GM20431 (cell line): Measurements from ENCODE around the gene SLC8A1.

ENCODE experiments used
- in situ Hi-C: fragments of 300-500 bp; cut with MseI, MboI; formaldehyde crosslinking; loops from one replicate; pipeline ENCODE4 v1.15.0; 2020; ENCODE audit warnings: low sequenced_read_pairs; ENCODE audit not compliant: unreplicated experiment

SLC8A1 gene

DNA sequence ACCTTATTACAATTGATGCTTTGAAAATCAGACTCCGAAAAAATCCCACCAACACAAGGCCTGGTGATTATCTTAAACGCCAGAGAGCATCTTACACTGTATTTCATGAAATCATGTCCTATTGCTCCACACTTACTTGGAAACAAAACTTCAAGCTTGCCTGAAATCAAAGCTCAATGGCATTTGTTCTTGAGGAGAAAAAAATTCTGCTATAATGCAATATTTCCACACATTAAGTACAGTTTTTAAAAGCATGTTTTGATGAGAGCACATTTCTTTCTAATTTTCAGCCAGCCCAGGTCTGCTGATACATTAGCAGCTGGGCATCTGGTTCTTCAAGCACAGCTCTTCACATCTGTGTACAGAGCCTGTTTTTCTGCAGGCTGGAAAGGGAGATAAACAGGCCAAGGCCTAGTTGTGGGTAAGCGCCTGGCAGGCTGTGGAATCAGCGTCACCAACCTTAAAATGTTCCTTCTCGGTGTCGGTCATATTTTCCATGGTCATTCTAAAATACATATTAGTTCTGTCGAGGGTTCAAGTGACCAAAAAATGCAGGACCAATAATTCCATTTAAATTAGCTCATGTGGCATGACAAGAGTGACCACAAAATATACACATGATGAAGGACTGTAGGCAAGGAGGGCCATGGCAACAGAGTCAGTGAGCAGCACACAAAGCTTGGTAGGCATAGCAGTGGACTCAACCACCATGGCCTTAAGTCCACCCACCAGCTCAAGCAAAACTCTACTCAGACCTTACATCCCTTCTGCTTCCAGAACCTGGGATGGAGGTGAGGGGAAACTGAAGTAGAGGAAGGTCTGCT is 20.9 kb downstream of the SLC8A1 start:
- in situ Hi-C loops, result no loop called here

DNA sequence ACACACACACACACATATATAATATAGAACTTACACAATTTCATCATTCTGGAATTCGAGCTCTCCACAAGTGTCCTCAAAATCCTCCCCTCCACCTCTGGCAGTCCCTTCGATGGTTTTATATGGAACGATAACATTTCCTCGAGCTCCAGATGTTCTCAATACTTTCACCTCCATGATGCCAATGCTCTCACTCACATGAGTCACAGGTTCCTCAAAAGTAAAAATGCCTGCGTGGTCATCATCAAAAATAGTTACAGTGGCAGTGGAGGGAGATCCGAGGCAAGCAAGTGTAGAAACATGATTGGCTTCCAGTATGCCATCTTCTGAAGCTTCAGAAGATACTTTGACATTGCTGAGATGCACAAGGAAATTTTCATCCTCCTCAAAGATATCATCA is 23.5 kb downstream of the SLC8A1 start:
- in situ Hi-C loops, result no loop called here

DNA sequence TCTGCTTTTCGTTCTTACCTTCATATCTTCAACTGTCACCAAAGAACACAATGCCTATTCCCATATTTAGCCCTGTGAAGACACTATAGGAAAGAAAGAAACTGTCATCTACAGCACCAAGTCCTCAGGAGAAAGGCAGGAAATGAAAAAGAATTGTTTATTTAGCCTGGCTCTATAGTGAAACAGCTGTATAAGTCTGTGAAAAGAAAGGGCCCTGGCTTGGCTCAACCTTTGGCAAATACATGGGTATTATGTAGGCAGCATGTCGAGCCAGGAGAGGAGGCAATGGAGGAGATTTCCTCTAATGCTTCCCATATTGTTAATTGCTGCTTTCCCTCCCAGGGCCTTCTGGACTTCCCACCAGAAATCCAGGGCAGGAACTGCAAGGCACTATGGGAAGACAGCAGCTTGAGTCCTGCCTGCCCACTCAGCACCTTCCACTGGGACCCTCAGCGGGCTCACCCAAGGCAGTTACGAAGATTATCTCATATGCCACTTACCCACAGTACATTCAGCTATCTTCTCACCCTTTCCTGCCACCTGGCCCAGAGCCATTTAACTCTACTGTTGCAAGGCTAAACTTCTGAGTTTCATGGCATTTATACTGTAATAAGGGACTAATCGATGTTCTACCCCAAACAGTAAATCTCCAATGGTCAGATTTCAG is 30.1 kb downstream of the SLC8A1 start:
- in situ Hi-C loops, result no loop called here

- in situ Hi-C loops, result no loop called here
These were observed 31.4 kb downstream of the SLC8A1 start for GRCh38 chr2:40420478-40420877.

DNA sequence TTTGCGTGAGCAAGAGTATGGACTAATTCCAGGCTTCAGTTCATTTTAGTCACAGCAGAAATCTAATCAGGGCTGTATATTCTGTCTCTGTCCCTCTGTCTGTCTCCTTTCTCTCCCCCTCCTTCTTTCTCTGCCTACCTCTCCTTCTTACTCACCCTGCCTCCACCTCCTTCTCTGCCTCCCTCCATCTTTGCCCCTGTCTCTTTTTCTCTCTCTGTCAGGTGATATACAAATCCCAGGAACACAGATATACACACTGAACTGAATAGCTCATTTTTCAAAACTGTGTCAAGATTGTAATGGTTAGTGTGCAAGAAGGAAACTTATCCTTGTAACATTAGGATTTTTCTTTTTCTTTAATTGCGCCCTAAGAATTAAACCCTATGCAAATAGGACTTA is 32.5 kb downstream of the SLC8A1 start:
- in situ Hi-C loops, result no loop called here

DNA sequence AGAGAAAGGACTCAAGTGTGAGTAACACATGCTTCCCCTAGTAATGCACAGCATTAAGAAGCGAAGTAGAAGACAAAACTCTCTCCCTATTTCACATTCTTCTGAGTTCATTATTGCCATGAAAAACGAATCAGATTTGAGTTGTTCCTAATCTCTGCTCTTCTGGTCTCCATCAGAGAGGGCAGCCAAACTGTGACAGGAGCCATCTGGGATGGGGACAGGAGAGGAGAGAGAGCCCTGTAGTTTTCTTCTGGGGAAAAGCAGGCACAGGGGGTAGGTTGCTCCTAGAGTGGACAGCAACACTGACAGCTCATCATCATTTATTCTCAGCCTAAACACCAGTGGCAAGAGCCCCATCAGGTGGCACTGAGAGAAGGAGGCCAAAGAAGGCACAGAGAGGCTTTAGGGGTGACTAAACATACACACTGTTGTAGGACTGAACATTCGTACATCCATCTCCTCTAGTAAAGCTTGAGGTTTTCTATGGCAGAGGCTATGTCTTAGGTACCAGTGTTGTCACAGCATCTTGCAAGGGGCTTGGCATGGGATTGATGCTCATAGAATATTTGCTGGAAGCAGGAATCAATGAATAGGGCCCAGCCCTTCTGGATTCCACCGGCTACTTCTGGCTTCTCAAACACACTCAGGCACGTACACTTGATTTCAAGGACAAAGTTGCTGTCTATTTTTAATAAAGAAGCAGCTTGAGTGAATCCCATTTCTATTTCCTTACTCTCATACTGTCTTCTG is 33.1 kb downstream of the SLC8A1 start:
- in situ Hi-C loops, result no loop called here

GRCh38 chr2:40416486-40416885 is 35.4 kb downstream of the SLC8A1 start:
- in situ Hi-C loops, result no loop called here

GRCh38 chr2:40415391-40415790 is 36.5 kb downstream of the SLC8A1 start:
- in situ Hi-C loops, result no loop called here

GRCh38 chr2:40412456-40412855 is 39.4 kb downstream of the SLC8A1 start:
- in situ Hi-C loops, result no loop called here

DNA sequence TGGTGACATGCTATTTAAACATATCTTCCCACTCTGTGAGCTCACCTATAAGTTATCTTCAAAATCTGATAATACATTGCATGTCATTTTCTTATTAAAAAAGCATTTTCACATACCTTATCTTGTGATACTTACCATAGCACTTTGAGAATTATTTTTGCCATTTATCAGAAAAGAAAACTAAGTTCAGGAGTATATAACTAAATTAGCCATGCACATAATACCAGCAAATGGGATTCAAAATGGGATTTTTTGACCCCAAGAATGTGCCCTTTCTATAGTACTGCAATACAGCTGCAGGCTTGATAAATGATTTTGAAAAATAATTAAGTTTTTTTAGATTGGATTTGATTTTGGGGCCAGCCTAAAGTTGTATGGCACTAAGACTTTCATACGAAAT is 41.2 kb downstream of the SLC8A1 start:
- in situ Hi-C loops, result no loop called here

DNA sequence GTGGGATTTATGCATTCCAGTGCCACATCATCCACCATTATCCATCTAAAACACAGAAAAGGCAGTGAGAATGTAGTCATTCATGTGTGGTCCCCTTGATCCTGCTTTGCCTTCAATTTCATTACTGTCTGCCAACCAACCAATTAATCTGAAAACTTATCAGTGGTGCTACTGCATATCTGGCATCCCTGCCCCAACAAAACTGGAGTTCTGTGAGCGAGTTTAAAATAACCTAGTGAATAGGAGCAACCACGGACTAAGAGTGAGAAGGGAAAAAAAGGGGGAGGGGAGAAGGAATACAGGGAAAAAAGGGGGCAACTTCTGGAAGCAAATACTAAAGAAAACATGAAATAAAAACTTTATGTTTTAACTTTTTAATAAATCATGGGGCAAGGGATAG is 42.2 kb downstream of the SLC8A1 start:
- in situ Hi-C loops, result no loop called here

- in situ Hi-C loops, result no loop called here
These were observed 45.2 kb downstream of the SLC8A1 start for GRCh38 chr2:40406485-40407289.

DNA sequence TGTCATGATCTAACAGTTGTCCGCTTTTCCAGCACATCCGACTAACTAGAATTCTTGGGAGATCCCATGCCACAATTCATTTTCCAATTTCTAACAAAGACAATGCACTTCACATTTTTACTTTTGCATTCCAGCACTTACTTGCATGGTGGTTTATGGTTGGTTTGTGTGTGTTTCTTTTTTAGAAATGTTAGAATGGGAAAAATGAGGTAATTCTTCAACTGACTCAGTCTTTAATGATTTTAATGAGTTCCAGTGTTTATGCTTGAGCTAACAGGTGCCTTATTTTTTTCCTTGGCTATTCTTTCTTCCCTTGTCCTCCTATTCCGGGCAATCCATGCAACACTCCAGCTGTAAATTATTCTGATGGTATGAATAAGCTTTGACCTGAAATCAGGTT is 46.4 kb downstream of the SLC8A1 start:
- in situ Hi-C loops, result no loop called here

DNA sequence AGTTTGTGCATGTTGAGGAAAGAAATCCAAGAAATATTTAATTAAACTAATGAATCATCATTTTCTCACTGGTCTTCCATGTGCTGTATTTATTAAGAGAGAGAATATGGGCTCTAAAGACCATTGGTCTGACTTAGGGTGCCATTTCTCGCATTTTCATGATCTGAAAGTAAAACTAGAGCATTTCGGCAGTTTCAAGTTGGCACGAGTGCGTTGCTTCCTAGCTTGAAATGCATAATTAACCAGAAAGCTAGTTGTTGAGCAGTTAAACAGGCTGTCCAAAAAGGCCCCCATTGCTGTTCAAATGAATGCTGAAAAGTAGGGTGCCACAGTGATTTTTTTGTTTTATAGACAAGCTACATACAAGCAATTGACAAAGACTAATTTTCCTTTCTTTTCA is 47.4 kb downstream of the SLC8A1 start:
- in situ Hi-C loops, result no loop called here

DNA sequence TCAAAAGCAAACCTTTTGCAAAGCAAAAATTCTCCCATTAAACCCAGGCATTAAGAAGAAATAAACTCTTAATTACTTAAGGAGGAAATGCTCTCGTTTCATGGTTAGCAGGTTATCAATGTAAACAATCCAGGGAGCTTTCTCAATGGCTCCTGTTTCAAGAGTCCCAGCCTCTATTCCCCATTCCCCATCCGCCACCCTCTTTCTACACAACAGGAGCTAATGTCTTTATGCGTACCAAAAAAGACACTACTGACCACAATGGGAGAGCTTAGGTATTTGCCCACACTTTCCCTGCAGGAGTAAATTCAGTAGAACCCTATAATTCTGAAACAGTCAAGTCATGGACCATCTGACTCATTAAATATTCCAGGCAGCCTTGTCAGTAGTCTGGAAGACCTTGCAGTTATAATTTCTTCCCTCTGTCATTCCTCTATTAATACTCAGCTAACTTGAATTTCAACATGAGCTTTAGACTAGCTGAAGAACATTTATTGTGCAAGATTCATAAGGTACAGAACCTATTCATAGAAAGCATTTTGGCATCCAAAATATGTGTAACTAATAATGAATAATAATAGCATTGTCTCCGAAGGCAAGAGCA is 48.6 kb downstream of the SLC8A1 start:
- in situ Hi-C loops, result no loop called here

DNA sequence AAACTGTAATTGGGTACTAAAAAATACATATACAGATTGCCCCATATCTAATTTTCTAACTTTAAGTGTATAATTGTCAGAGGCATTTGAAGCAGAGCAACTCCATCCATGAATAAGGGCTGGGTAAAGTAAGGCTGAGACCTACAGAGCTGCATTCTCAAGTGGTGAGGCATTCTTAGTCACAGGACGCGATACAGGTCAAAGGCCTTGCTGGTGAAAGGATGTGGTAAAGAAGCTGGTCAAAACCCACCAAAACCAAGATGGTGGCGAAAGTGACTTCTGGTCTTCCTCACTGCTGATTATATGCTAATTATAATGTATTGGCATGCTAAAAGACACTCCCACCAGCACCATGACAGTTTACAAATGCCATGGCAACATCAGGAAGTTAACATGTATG is 50.0 kb downstream of the SLC8A1 start:
- in situ Hi-C loops, result no loop called here

DNA sequence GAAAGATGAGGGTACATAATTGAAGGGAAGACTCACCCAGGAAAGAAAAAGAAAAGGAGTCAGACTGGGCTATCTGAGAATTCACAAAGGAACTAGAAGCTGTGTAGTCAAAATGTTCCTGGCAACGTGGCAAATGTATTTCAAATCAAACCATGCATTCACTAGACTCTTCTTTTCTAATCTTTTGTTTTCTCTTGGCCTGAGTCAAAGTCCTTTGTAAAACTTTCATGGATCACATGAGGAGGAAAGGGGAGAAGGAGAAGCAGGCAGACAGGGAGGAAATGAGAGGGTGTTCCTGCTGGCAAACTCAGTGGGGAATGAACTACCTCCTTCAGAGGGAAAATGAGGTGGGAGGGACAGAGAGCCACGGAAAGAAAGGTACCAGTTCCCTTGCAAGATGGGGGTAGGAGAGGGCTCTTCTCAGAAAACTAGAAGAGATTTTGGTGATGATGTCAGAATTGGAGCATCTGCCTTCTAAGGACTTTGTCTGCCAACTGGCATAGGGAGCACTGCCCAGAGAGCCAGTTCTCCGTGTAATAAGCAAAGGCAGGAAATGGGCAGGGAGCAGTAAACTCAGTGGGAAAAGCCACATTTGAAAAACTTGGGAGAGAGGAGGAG is 51.4 kb downstream of the SLC8A1 start:
- in situ Hi-C loops, result no loop called here

DNA sequence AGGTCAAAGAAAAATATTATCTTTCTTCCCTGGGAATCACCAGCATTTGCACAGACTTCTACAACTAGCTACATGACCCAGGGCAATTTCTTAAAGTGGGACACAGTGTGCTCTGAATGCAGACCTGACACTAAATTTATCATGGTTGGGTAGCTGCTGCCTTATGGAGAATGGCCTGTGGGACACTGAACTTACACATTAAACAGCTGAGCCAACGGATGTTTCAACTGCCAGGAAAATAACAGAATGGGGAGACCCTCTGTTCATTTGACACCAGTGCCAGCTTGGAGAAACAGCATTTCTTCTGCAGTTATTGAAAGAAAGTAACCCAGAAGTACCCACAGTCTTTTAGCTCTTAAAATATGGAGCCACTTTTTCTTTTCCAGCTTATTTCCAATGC is 54.1 kb downstream of the SLC8A1 start:
- in situ Hi-C loops, result no loop called here

GRCh38 chr2:40396124-40396523 is 55.8 kb downstream of the SLC8A1 start:
- in situ Hi-C loops, result no loop called here
